Right lobe of liver (tissue), 4 donors: Measurements from ENCODE around the gene GMDS.

Experiments
- CTCF ChIP-seq, 4 donors: fragments of 200-600 bp in 3 of 4; fragments of 450-650 bp in 1 of 4; IDR thresholded peaks; one replicate each; pipeline versions ENCODE4 v1.5.1 to v1.8.0; 2016 to 2022; ENCODE audit warnings: antibody characterized with exemption in 4 of 4, mild to moderate bottlenecking in 2 of 4
- POLR2A ChIP-seq: fragments of 450-650 bp; IDR thresholded peaks from one replicate; pipeline ENCODE4 v1.6.1; 2017; ENCODE audit warnings: antibody characterized with exemption, mild to moderate bottlenecking
- donor health status: DM: no; HTN: no; CAD: no.
- donor health status: DM: no; HTN: no; CAD: no.
- donor health status: DM: no; HTN: yes; CAD: no.

- TF ChIP-seq CTCF (IDR thresholded peaks at IDR 0.05), result no peak
- no peak for TF ChIP-seq POLR2A
Observed at GRCh38 chr6:1606780-1607515, 638.5 kb downstream of the GMDS start.
